Liver (tissue), 3 donors: ENCODE data around the gene KCNJ14.

ENCODE experiments used
- CTCF ChIP-seq: fragments of 150-350 bp; IDR thresholded peaks from 2 replicates; pipeline ENCODE4 v1.5.1; 2017; ENCODE audit warnings: improper control_type of control experiment, low read depth, low read length; ENCODE audit not compliant: missing input control
- EGR1 ChIP-seq, 2 donors: IDR thresholded peaks; 2 replicates each; pipeline ENCODE4 v1.6.1; 2016 to 2018; ENCODE audit warnings: antibody characterized with exemption in 2 of 2, low read depth in 2 of 2
- GABPA ChIP-seq, 2 donors: IDR thresholded peaks in 1 of 2; conservative IDR thresholded peaks in 1 of 2; 2 replicates each; pipeline ENCODE4 v1.6.1; 2016; ENCODE audit warnings: antibody characterized with exemption in 2 of 2, mild to moderate bottlenecking in 1 of 2, moderate library complexity in 1 of 2
- HNF4A ChIP-seq, 2 donors: conservative IDR thresholded peaks; 2 replicates each; pipeline ENCODE4 v1.6.1; 2016; ENCODE audit warnings: antibody characterized with exemption in 2 of 2, mild to moderate bottlenecking in 2 of 2
- MAX ChIP-seq: IDR thresholded peaks from 2 replicates; pipeline ENCODE4 v1.6.1; 2016; ENCODE audit warnings: antibody characterized with exemption
- NR2F2 ChIP-seq: IDR thresholded peaks from 2 replicates; pipeline ENCODE4 v1.6.1; 2016; ENCODE audit warnings: antibody characterized with exemption
- RAD21 ChIP-seq, 2 donors: IDR thresholded peaks; 2 replicates each; pipeline ENCODE4 v1.6.1; 2016; ENCODE audit warnings: antibody characterized with exemption in 2 of 2, mild to moderate bottlenecking in 2 of 2
- REST ChIP-seq: IDR thresholded peaks from 2 replicates; pipeline ENCODE4 v1.6.1; 2016; ENCODE audit warnings: antibody characterized with exemption, mild to moderate bottlenecking
- SP1 ChIP-seq: IDR thresholded peaks from 2 replicates; pipeline ENCODE4 v1.6.1; 2018; ENCODE audit warnings: antibody characterized with exemption, mild to moderate bottlenecking
- TAF1 ChIP-seq: conservative IDR thresholded peaks from 2 replicates; pipeline ENCODE4 v1.6.1; 2016; ENCODE audit warnings: antibody characterized with exemption, mild to moderate bottlenecking
- ZBTB33 ChIP-seq: IDR thresholded peaks from 2 replicates; pipeline ENCODE4 v1.6.1; 2016; ENCODE audit warnings: antibody characterized with exemption
- donor health status: healthy.
- donor health status: healthy.

GRCh38 chr19:48470856-48471255 lies 15.5 kb downstream of the KCNJ14 start:
- no peak for TF ChIP-seq REST
- TF ChIP-seq GABPA (IDR thresholded peaks at IDR 0.05 in 1 of 2, conservative IDR thresholded peaks at IDR 0.05 in 1 of 2) = no peak
- TF ChIP-seq CTCF = no peak
- TF ChIP-seq SP1 = no peak
- TF ChIP-seq ZBTB33 = no peak
- no peak for TF ChIP-seq NR2F2
- TF ChIP-seq TAF1 = no peak
- no peak for TF ChIP-seq RAD21 (IDR thresholded peaks at IDR 0.05)
- no peak for TF ChIP-seq EGR1 (IDR thresholded peaks at IDR 0.05; ENCODE audit: low read depth in 2 of 2)
- TF ChIP-seq MAX = no peak
- no peak for TF ChIP-seq HNF4A (conservative IDR thresholded peaks at IDR 0.05)
